GM23338 (cell line): Measurements from ENCODE around the gene OLIG1. TPM values are rescaled to one million over a fixed set of nuclear protein-coding genes. Genes with fewer than 3 reads are reported as not detected.

Experiments used
- ATAC-seq: fragments of 200-7000 bp; cut with Tn5 transposase; 3 replicates; pipeline ENCODE4 v1.9.1; 2020
- DNase-seq: peaks from one replicate; pipeline ENCODE4 v3.0.0-alpha.2; 2015; ENCODE audit warnings: low spot score
- H2AFZ ChIP-seq: fragments of 200-600 bp; sonication (generic); 2 replicates; pipeline ENCODE4 v1.8.0; 2016; ENCODE audit warnings: antibody characterized with exemption, mild to moderate bottlenecking, moderate library complexity
- H3F3A ChIP-seq: fragments of 200-600 bp; sonication (generic); replicated peaks from 2 replicates; pipeline ENCODE4 v1.8.0; 2017; ENCODE audit warnings: antibody characterized with exemption, mixed run types, low read depth
- H3K27ac ChIP-seq: fragments of 200-600 bp; sonication (generic); 2 replicates; pipeline ENCODE4 v1.6.1; 2016; ENCODE audit warnings: low read depth
- H3K27me3 ChIP-seq: fragments of 200-600 bp; sonication (generic); 2 replicates; pipeline ENCODE4 v1.8.0; 2016; ENCODE audit warnings: mild to moderate bottlenecking, mixed run types, moderate library complexity; ENCODE audit not compliant: insufficient read depth
- H3K36me3 ChIP-seq: fragments of 200-600 bp; sonication (generic); 2 replicates; pipeline ENCODE4 v1.8.0; 2016; ENCODE audit warnings: mild to moderate bottlenecking; ENCODE audit not compliant: insufficient read depth
- H3K4me1 ChIP-seq: fragments of 200-600 bp; sonication (generic); 2 replicates; pipeline ENCODE4 v1.8.0; 2016; ENCODE audit warnings: mild to moderate bottlenecking, moderate library complexity; ENCODE audit not compliant: insufficient read depth
- H3K4me2 ChIP-seq: fragments of 200-600 bp; sonication (generic); 2 replicates; pipeline ENCODE4 v1.7.1; 2017; ENCODE audit warnings: mixed run types
- H3K4me3 ChIP-seq: fragments of 200-600 bp; sonication (generic); 2 replicates; pipeline ENCODE4 v1.6.1; 2016; ENCODE audit warnings: mixed run types
- H3K79me2 ChIP-seq: fragments of 200-600 bp; sonication (generic); replicated peaks from 2 replicates; pipeline ENCODE4 v1.8.0; 2017; ENCODE audit warnings: mild to moderate bottlenecking; ENCODE audit not compliant: insufficient read depth
- H3K9me2 ChIP-seq: fragments of 200-600 bp; sonication (generic); 2 replicates; pipeline ENCODE4 v1.8.0; 2017; ENCODE audit not compliant: insufficient read depth
- H4K20me1 ChIP-seq: fragments of 200-600 bp; sonication (generic); replicated peaks from 2 replicates; pipeline ENCODE4 v1.8.0; 2017; ENCODE audit warnings: mild to moderate bottlenecking; ENCODE audit not compliant: insufficient read depth
- H3K27ac Mint-ChIP-seq: 2 replicates; pipeline ENCODE4 v1.8.0; 2020; ENCODE audit warnings: inconsistent platforms, mild to moderate bottlenecking, moderate library complexity, mixed read lengths
- H3K27me3 Mint-ChIP-seq: 3 replicates; pipeline ENCODE4 v1.8.0; 2022; ENCODE audit warnings: low read depth, mild to moderate bottlenecking, moderate library complexity, mixed read lengths, inconsistent platforms; ENCODE audit not compliant: insufficient read depth, poor library complexity
- H3K36me3 Mint-ChIP-seq: 3 replicates; pipeline ENCODE4 v1.8.0; 2021; ENCODE audit warnings: low read depth, mild to moderate bottlenecking, inconsistent platforms, moderate library complexity, mixed read lengths
- H3K4me1 Mint-ChIP-seq: 3 replicates; pipeline ENCODE4 v1.8.0; 2020; ENCODE audit warnings: mild to moderate bottlenecking, inconsistent platforms, mixed read lengths
- H3K4me3 Mint-ChIP-seq: 3 replicates; pipeline ENCODE4 v1.8.0; 2021; ENCODE audit warnings: moderate library complexity, mild to moderate bottlenecking, inconsistent platforms, mixed read lengths
- H3K9me3 Mint-ChIP-seq: 3 replicates; pipeline ENCODE4 v1.8.0; 2020; ENCODE audit warnings: moderate library complexity, mild to moderate bottlenecking, inconsistent platforms, mixed read lengths
- EZH2 ChIP-seq: fragments of 200-600 bp; sonication (generic); IDR thresholded peaks from one replicate; pipeline ENCODE4 v1.8.0; 2017; ENCODE audit warnings: antibody characterized with exemption, mild to moderate bottlenecking, low read depth; ENCODE audit not compliant: unreplicated experiment
- STAT1 ChIP-seq: IDR thresholded peaks from one replicate; pipeline ENCODE4 v1.6.1; 2016; ENCODE audit warnings: antibody characterized with exemption; ENCODE audit not compliant: unreplicated experiment
- ZNF462 ChIP-seq: fragments of 250-450 bp; sonication (Bioruptor Pico); IDR thresholded peaks from 2 replicates; pipeline ENCODE4 v1.5.0; 2020; ENCODE audit warnings: mild to moderate bottlenecking, moderate library complexity
- long read RNA-seq: library from polyadenylated mRNA; unstranded; transcript quantifications from one replicate; pipeline ENCODE4 v2.0.0, GENCODE V29; 2020; ENCODE audit not compliant: unreplicated experiment
- polyA plus RNA-seq: library from polyadenylated mRNA; unstranded; fragments of >200 nt; fragmentation: Nextera tagmentation; extraction: Ambion mirVana; gene quantifications from 2 replicates; pipeline ENCODE4 v1.2.1, GENCODE V29; 2016
- total RNA-seq: library from RNA; depleted of rRNA; stranded (reverse); fragments of >200 nt; shearing (Covaris generic); gene quantifications from 2 replicates; pipeline ENCODE4 v1.2.3, GENCODE V29; 2014; rRNA removed
- TF ChIP-seq, protein P1 (sequence below), 2 experiments: fragments of 200-600 bp in 1 of 2; sonication (generic) in 1 of 2; conservative IDR thresholded peaks; 2 replicates each; pipeline versions ENCODE4 v1.5.1 to v1.6.1; 2016 to 2017; ENCODE audit warnings: antibody characterized with exemption in 2 of 2, low read depth in 2 of 2, mild to moderate bottlenecking in 2 of 2, moderate library complexity in 1 of 2

The OLIG1 gene, protein sequence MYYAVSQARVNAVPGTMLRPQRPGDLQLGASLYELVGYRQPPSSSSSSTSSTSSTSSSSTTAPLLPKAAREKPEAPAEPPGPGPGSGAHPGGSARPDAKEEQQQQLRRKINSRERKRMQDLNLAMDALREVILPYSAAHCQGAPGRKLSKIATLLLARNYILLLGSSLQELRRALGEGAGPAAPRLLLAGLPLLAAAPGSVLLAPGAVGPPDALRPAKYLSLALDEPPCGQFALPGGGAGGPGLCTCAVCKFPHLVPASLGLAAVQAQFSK
- 0.14 and 0.19 TPM in 2 replicates for total RNA-seq
- polyA plus RNA-seq: 0.81 and 2.0 TPM in 2 replicates
- long read RNA-seq, partial matches to known transcripts: 0 of 4 reads
- long read RNA-seq, other reads (novel, unspliced or antisense): 0 of 4 reads

- Mint-ChIP-seq H3K27me3 (peaks cover 66% of the 10 kb centered on the region), H3K4me1 (peaks cover 41% of the 10 kb centered on the region), H3K27ac (no peak within 1 kb of the TSS), H3K36me3 (peaks cover 7% of the 10 kb centered on the region), H3K9me3 (peaks cover 14% of the 10 kb centered on the region), H3K4me3 (peak within 1 kb of the TSS; percentile 72)
- Histone ChIP-seq H3F3A (0 out of 2 replicates have a peak, but pooled peaks cover 5% of the 10 kb centered on the region), H4K20me1 (no peaks in the 10 kb centered on the region; the same call in 1 of the 2 replicates), H3K4me3 (peak within 1 kb of the TSS; percentile 63), H3K4me1 (peaks cover 31% of the 10 kb centered on the region), H3K4me2 (peak within 1 kb of the TSS; percentile 89), H3K9me2 (no peaks in the 10 kb centered on the region), H3K79me2 (no peaks in the 10 kb centered on the region), H3K27me3 (peaks cover 99% of the 10 kb centered on the region), H2AFZ (peak within 1 kb of the TSS; percentile 93), H3K27ac (no peak within 1 kb of the TSS), H3K36me3 (no peaks in the 10 kb centered on the region)
- ATAC-seq (peak; percentile 78), DNase-seq (peak; percentile 90)
- no peak for TF ChIP-seq STAT1
- no peak for TF ChIP-seq ZNF462 (CRISPR knock-in tag)
- peak; percentile 32 for TF ChIP-seq EZH2
- TF ChIP-seq, protein P1, sequence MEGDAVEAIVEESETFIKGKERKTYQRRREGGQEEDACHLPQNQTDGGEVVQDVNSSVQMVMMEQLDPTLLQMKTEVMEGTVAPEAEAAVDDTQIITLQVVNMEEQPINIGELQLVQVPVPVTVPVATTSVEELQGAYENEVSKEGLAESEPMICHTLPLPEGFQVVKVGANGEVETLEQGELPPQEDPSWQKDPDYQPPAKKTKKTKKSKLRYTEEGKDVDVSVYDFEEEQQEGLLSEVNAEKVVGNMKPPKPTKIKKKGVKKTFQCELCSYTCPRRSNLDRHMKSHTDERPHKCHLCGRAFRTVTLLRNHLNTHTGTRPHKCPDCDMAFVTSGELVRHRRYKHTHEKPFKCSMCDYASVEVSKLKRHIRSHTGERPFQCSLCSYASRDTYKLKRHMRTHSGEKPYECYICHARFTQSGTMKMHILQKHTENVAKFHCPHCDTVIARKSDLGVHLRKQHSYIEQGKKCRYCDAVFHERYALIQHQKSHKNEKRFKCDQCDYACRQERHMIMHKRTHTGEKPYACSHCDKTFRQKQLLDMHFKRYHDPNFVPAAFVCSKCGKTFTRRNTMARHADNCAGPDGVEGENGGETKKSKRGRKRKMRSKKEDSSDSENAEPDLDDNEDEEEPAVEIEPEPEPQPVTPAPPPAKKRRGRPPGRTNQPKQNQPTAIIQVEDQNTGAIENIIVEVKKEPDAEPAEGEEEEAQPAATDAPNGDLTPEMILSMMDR (conservative IDR thresholded peaks at IDR 0.05; ENCODE audit: low read depth in 2 of 2): no peak
Observed at GRCh38 chr21:33069994-33070743, at the start of gene OLIG1. TSS of gene OLIG1 (plus strand) at chr21:33070141. CDS start at chr21:33070247, 106 bp downstream.
